Peyer's patch (tissue), 4 donors: ENCODE measurements around the gene SACS.

Source experiments
- CTCF ChIP-seq, 6 experiments: fragments of 450-650 bp in 4 of 6; fragments of 200-600 bp in 2 of 6; sonication (generic) in 1 of 6; IDR thresholded peaks; one replicate each; pipeline ENCODE4 v1.5.1; 2017 to 2019; ENCODE audit warnings: antibody characterized with exemption in 6 of 6, mild to moderate bottlenecking in 3 of 6, moderate library complexity in 1 of 6
- POLR2A ChIP-seq, 2 donors: fragments of 450-650 bp; IDR thresholded peaks; one replicate each; pipeline ENCODE4 v1.5.1; 2017; ENCODE audit warnings: antibody characterized with exemption in 2 of 2, mild to moderate bottlenecking in 2 of 2, moderate library complexity in 2 of 2

DNA sequence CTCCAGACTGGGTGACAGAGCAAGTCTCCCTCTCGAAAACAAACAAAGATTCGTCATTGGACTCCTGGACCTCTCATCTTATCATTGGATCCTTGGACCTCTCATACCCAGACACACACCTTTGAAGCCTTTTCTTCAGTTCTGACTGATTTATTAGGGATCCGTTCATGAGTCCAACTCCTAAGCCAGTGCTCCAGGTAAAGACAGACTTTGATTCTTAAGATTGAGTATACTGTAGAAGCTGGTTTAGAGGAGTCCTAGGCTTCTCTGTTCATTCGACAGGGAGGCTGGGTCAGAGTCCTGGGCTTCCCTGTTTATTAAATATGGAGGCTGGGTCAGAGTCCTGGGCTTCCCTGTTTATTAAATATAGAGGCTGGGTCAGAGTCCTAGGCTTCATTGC is 38.7 kb downstream of the SACS start:
- TF ChIP-seq CTCF (IDR thresholded peaks at IDR 0.05): no peak
- TF ChIP-seq POLR2A (IDR thresholded peaks at IDR 0.05): no peak
